Limb (tissue), 2 donors: ENCODE results near the gene CELSR1.

Source experiments
- DNase-seq, 2 donors: peaks; one replicate each; pipeline ENCODE4 v3.0.0-alpha.2; 2016; ENCODE audit errors: extremely low spot score in 2 of 2

CELSR1 gene

GRCh38 chr22:46378426-46379065 is 158.9 kb downstream of the CELSR1 start:
- DNase-seq: no peak

DNA sequence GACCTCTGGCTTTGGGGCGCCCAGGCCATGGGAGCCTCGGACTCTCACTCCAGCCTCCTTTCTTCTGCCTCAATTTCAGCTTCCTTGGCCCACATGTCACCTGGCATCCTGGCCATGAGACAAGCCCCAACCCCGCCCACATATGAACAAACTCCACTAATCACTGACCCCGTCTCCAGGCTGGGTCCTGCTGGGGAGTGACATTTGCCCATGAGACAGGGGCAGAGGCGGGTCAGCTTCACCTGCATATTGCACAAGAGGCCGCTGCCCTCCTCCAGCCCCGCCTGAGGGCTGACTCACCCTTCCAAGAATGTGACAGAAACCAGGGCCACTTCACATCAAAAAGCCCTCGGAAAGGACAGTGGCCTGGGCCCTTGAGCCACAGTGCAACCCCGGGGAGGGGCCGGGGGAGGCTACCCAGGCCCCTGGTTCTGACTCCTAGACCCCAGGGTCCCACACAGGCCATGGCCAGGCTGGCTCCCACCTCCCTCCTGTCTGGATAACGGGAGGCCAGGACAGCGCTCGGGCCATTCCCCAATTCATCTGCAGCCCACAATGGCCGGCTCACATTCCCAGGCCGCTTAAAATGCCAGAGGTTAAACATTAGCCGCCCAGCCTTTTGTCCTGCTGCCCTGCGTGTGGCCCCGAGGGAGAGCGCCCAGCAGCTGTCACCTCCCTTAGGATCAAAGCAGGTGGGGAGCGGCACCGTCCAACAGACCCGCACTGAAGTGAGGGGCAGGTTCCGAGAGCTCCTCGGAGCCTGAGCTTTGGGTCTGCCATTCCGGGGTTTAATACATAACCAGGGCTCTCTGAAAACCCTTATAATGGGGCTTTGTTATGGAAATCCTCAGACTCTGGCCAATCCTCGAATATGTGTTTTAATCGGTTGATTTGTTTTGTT is 159.6 kb downstream of the CELSR1 start:
- no peak for DNase-seq

- no peak for DNase-seq
Observed at GRCh38 chr22:46376908-46377524, 160.4 kb downstream of the CELSR1 start.

DNA sequence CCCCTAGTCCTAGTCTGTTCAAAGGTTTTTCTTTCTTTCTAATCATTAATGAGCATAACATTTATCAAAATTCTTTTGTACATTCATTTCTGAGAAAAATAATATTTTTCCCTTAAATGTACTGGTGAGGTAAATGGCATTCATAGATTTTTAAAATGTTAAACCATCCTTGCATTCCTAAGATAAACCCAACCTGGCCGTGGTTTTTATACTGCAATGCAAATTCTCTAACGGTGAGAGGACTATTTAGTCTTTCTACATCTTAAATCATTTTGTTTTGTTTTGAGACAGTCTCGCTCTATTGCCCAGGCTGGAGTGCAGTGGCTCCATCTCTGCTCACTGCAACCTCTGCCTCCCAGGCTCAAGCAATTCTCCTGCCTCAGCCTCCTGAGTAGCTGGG is 161.3 kb downstream of the CELSR1 start:
- no peak for DNase-seq

- no peak for DNase-seq
Observed at GRCh38 chr22:46374663-46375474, 162.6 kb downstream of the CELSR1 start.

GRCh38 chr22:46373921-46374662 is 163.3 kb downstream of the CELSR1 start:
- DNase-seq: no peak

- DNase-seq: no peak
Observed at GRCh38 chr22:46373159-46373558, 164.3 kb downstream of the CELSR1 start.

- DNase-seq: no peak
Observed at GRCh38 chr22:46372686-46373085, 164.7 kb downstream of the CELSR1 start.

DNA sequence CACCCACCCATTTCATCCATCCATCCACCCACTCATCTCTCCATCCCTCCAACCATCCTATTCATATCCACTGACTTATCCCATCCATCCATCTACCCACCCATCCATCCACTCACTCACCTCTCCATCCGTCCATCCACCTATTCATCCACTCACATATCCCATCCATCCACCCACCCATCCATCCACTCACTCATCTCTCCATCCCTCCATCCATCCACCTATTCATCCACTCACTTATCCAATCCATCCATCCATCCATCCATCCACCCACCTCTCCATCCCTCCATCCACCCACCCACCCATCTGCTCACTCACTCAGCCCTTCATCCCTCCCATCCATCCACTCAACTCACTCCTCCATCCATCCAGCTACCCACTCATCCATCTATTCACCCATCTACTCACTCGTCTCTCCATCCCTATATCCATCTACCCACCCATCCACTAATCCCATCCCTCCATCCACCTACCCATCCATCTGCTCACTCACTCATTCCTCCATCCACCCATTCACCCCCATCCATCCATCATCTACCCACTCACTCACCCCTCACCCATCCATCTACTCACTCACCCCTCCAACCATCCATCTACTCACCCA is 165.7 kb downstream of the CELSR1 start:
- DNase-seq: no peak

DNA sequence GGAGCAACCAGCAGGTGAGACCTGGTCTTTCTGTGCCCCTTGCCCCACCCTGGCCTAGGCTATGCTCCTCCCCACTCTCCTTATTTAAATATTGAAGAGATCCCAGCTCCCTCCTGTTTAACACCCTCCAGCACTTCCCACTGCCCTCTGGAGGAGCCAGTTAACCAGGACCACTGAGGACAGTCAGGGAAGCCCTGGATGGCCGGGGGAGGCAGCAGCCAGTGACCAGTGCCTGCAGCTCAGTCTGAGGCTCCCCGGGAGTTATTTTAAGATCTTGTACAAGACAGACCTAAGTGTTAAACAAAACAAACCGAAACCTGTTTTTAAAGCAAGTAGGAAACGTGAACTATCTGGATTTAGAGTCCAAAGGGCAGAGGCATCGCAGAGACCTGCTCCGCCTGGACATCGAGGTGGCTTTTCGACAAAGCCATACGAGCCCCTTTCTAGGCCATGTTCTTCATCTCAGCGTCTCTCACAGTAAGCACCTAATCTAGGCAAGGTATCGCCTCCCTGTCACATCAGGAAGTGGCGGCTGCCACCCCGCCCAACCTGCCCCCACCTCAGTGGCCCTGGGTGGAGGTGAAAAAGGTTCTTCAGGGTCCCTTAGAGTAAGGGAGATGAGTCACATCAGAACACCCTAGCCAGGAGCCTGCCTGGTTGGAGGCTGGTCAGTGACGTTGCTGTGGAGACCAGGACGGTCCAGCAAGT is 166.7 kb downstream of the CELSR1 start:
- no peak for DNase-seq

DNA sequence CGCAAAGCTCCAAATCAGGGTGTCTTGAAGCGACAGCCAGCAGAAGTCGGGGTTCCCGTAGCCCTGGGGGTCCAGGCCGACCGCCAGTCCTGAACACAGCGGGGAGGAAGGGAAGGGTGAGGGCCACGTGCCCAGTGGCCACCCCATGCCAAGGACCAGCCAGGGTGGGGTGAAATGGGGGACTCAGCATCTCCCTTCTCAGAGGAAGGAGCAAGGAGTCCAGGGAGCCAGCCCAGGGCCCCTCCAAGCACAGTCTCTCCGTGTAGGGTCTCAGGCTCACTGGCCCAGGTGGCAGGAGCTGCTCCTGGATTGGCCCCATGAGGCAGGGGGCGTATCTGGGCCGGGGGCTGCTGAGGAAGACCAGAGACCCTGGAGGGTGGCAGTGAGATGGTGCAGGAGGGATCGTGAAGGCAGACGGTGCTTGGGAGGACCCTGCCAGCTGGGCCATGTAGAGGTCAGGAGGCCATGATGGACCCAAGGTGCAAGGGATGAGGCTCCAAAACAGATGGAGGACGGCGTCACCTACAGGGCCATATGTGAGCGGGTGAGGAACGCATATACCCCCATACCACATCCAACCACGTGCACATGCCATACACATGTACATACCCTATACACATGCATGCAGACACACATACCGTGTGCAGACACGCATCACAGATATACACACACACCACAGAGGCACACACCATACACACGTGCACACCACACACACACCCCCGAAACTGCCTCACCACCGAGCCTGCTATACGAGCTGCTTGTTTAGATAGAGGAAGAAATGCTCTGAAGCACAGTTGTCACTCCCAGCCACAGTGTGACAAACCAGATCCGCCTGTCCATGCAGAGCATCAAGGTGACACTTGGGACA is 167.5 kb downstream of the CELSR1 start:
- DNase-seq: no peak

DNA sequence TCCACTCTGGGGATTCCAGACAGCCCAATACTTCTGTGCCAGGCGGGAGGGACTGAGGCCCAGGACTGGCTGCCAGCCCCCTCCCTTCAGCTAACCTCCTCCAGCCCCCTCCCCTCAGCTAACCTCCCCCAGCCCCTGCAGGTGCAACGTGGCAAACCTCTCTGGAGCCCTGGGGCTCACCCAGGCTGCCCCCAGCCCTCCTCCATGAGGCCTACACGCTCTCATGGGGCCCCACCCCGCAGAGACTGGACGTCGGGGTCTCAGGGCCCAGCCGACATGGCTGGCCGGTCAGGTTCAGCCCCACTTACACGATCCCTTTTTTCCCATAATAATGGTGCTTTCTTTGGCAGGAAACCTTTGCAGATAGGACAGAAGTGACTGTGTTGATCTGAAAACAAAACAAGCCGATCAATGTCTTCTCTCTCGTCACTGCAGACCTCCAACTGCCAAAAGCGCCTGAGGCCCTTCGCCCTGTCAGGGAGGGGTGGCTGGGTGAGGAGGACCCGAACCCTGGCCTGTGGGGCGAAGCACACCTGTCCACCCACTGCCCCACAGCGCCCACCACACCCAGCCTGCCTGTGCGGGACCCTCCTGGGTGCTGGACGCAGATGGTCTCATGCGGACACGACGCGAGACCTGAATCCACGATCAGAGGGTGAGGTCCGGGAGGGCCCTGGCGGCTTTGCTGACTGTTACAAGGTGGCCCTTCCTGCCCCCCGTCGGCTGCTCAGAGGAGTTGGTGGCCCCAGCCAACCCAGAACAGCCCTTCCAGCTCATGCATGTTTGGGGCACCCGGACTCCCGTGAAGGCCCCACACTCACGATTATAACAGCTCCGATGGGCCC is 168.3 kb downstream of the CELSR1 start:
- DNase-seq: no peak

GRCh38 chr22:46368422-46368821 is 169.0 kb downstream of the CELSR1 start:
- no peak for DNase-seq

GRCh38 chr22:46367707-46368191 is 169.7 kb downstream of the CELSR1 start:
- peak in 1 of 2 donors; percentile 81 for DNase-seq

DNA sequence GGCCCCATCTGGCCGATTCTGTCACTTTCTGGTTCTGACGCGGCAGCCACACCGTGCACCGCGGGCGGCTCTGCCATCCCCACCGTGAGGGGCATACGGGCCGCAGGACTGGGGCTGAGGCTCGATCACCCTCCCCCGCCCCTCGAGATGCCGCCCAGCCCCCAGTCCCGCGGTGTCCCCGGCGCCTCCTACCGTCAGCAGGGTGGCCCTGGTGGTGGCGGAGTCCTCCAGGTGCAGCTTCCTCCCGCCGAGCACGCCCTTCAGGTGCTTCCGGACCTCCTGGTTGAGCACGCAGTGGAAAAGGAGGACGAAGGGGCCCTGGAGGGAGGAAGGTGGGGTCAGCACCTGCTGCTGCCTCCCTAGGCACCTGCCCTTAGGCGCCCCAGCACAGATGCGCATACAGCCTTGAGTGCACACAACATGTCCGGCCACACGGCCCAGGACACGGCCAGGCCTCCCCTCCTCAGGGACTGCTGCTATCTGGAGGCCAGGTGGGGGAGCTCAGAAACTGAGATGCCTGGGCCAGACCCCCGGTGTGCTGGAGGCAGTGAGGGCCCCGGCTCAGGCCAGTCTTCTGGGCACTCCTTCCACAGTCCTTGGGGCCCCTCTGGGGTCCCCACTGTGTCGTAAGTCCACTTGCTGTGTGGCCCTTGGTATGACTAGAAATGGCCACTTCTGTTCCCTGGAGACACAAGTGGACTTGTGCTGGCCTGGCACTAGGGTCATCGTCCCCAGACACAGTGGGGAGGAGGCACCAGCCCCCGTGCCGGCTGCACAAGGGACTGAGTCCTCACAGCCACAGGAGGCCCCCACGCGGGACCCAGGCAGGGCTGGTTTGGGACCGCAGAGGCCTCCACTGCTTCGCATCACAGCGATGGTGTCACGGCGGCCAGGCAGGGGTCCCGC is 170.4 kb downstream of the CELSR1 start:
- DNase-seq: no peak

GRCh38 chr22:46366327-46366731 is 171.1 kb downstream of the CELSR1 start:
- no peak for DNase-seq

DNA sequence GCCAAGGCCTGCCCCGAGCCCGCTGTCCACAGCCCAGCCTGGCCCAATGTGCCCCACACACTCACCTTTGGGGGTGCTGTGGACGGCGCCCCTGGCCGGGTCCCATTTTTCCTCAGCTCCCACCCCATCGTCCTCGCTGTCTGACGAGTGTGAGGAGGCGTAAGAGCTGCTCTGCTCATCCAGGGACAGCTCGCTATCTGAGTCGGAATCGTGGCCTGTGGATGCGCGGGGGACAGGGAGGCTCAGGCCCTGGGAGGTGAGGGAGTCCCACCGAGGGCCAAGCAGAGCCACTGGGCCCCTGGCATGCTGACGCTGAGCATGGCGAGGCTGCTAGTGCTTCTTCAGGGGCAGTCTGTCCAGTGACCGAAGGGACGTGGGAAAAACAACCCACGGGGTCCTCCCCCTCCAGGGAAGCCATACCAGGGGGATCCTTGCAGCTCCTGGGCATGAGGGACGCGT is 172.2 kb downstream of the CELSR1 start:
- DNase-seq: no peak
